Right ventricle myocardium superior (tissue), 1 donor: ENCODE measurements around the gene LPXN. TPM values are rescaled to one million over a fixed set of nuclear protein-coding genes. Genes with fewer than 3 reads are reported as not detected.
A peak's percentile ranks its signal among the peaks of the same experiment; 100 is the strongest.

Experiments
- ATAC-seq: fragments of 200-7000 bp; cut with Tn5 transposase; one replicate; pipeline ENCODE4 v1.9.1; 2020; ENCODE audit warnings: mild to moderate bottlenecking; ENCODE audit not compliant: poor library complexity
- DNase-seq: peaks from one replicate; pipeline ENCODE4 v3.0.0-alpha.2; 2020
- intact Hi-C: fragments of 100-400 bp; cut with DNase I; formaldehyde crosslinking; loops from one replicate; pipeline ENCODE4 v1.11.2; 2022
- long read RNA-seq: library from polyadenylated mRNA; unstranded; transcript quantifications from one replicate; pipeline ENCODE4 v2.0.0, GENCODE V29; 2021
- total RNA-seq: library from RNA; stranded (reverse); fragmentation: NEBNext Ultra II Directional; extraction: Animal tissue kit (Norgen Biotek cat#: 25700); gene quantifications from one replicate; pipeline ENCODE4 v1.2.1, GENCODE V29; 2021
- donor health status: DM: no; HTN: yes; CAD: no; lungs with severe emphysema.

LPXN gene
- 3.1 TPM for total RNA-seq
- long read RNA-seq, partial matches to known transcripts, result 1 of 5 reads
- long read RNA-seq, other reads (novel, unspliced or antisense), result 3 of 5 reads

- DNase-seq (no peak), ATAC-seq (no peak)
- intact Hi-C loops, result loop anchor here (10.0 kb wide), 1 partner anchor 99 kb away; no protein-coding TSS in a partner anchor
Observed at GRCh38 chr11:58575377-58576020, at the start of gene LPXN. TSS of gene LPXN (minus strand) at chr11:58575856. CDS start at chr11:58575772, 84 bp downstream.

- DNase-seq (no peak), ATAC-seq (no peak)
- intact Hi-C loops, result no loop called here
Observed at GRCh38 chr11:58625086-58625485, 49.4 kb upstream of the LPXN start.

GRCh38 chr11:58622344-58622743, 46.7 kb upstream of the LPXN start, which contains the start of gene CNTF:
TSS of gene CNTF (plus strand) at chr11:58622665. CDS start at chr11:58622753, 88 bp downstream.
- ATAC-seq (peak; percentile 79), DNase-seq (no peak)
- intact Hi-C loops, result no loop called here

GRCh38 chr11:58621586-58622262, 46.1 kb upstream of the LPXN start:
- DNase-seq, result no peak
- ATAC-seq, result no peak
- intact Hi-C loops, result no loop called here

- intact Hi-C loops, result no loop called here
- ATAC-seq, result peak; percentile 35
- DNase-seq, result no peak
Observed at GRCh38 chr11:58617976-58618557, 42.4 kb upstream of the LPXN start.

GRCh38 chr11:58616594-58616993, 40.9 kb upstream of the LPXN start:
- peak; percentile 49 for DNase-seq
- peak; percentile 61 for ATAC-seq
- intact Hi-C loops, result no loop called here

- intact Hi-C loops, result no loop called here
- ATAC-seq, result no peak
- DNase-seq, result no peak
Observed at GRCh38 chr11:58615559-58615958, 39.9 kb upstream of the LPXN start.

- ATAC-seq (no peak), DNase-seq (no peak)
- intact Hi-C loops, result no loop called here
Observed at GRCh38 chr11:58613228-58613627, 37.6 kb upstream of the LPXN start.

GRCh38 chr11:58609723-58610122, 34.1 kb upstream of the LPXN start:
- no peak for ATAC-seq
- intact Hi-C loops, result no loop called here
- no peak for DNase-seq

- intact Hi-C loops, result no loop called here
- ATAC-seq, result no peak
- DNase-seq, result no peak
Observed at GRCh38 chr11:58608331-58608730, 32.7 kb upstream of the LPXN start.

- intact Hi-C loops, result no loop called here
- no peak for ATAC-seq
- no peak for DNase-seq
Observed at GRCh38 chr11:58606930-58607714, 31.5 kb upstream of the LPXN start.

- DNase-seq, result no peak
- ATAC-seq, result no peak
- intact Hi-C loops, result no loop called here
Observed at GRCh38 chr11:58600510-58600909, 24.9 kb upstream of the LPXN start.

- DNase-seq (no peak), ATAC-seq (no peak)
- intact Hi-C loops, result no loop called here
Observed at GRCh38 chr11:58597486-58598144, 22.0 kb upstream of the LPXN start.

- DNase-seq (no peak), ATAC-seq (no peak)
- intact Hi-C loops, result no loop called here
Observed at GRCh38 chr11:58596621-58597020, 21.0 kb upstream of the LPXN start.

GRCh38 chr11:58594826-58595225, 19.2 kb upstream of the LPXN start:
- intact Hi-C loops, result no loop called here
- ATAC-seq (no peak), DNase-seq (no peak)

- intact Hi-C loops, result no loop called here
- DNase-seq, result no peak
- peak; percentile 28 for ATAC-seq
Observed at GRCh38 chr11:58592760-58593472, 17.3 kb upstream of the LPXN start.

GRCh38 chr11:58591659-58592058, 16.0 kb upstream of the LPXN start:
- intact Hi-C loops, result no loop called here
- DNase-seq, result no peak
- ATAC-seq, result no peak

- intact Hi-C loops, result no loop called here
- ATAC-seq (no peak), DNase-seq (no peak)
Observed at GRCh38 chr11:58586998-58587397, 11.3 kb upstream of the LPXN start.
